Measurements from ENCODE around the gene LCT. TPM values are rescaled to one million over a fixed set of nuclear protein-coding genes. Genes with fewer than 3 reads are reported as not detected.

Gene LCT
- total RNA-seq, 2 donors from 2014 or later = 0.08 to 0.12 TPM

DNA sequence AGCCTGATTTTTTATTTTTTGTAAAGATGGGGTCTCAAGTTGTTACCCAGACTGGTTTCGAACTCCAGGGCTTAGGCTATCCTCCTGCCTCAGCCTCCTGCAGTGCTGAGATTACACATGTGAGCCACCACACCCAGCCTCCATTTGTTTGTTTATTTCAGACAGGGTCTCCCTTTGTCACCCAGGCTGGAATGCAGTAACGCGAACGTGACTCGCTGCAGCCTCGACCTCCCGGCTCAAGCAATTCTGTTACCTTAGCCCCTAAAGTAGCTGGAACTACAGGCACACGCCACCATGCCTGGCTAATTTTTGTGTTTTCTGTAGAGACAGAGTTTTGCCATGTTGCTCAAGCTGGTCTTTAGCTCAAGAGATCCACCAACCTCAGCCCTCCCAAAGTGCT lies 68.1 kb downstream of the LCT start:
- no peak overlapping the region for H3K27ac ChIP-seq
- H3K4me1 ChIP-seq = no peaks in the 10 kb centered on the region
- intact Hi-C loops (cut with DNase I) = no loop called here
- no peak for DNase-seq
- no peaks in the 10 kb centered on the region for H3K36me3 ChIP-seq
- no peaks in the 10 kb centered on the region for H3K9me3 ChIP-seq
- no peak overlapping the region for H3K4me3 ChIP-seq
- TF ChIP-seq, protein P1, sequence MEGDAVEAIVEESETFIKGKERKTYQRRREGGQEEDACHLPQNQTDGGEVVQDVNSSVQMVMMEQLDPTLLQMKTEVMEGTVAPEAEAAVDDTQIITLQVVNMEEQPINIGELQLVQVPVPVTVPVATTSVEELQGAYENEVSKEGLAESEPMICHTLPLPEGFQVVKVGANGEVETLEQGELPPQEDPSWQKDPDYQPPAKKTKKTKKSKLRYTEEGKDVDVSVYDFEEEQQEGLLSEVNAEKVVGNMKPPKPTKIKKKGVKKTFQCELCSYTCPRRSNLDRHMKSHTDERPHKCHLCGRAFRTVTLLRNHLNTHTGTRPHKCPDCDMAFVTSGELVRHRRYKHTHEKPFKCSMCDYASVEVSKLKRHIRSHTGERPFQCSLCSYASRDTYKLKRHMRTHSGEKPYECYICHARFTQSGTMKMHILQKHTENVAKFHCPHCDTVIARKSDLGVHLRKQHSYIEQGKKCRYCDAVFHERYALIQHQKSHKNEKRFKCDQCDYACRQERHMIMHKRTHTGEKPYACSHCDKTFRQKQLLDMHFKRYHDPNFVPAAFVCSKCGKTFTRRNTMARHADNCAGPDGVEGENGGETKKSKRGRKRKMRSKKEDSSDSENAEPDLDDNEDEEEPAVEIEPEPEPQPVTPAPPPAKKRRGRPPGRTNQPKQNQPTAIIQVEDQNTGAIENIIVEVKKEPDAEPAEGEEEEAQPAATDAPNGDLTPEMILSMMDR (IDR thresholded peaks at IDR 0.05) = no peak
- no peaks in the 10 kb centered on the region for H3K27me3 ChIP-seq
- no peak overlapping the region for H3K9ac ChIP-seq (ENCODE audit: low read depth in 2 of 2, low read length in 2 of 2)

DNA sequence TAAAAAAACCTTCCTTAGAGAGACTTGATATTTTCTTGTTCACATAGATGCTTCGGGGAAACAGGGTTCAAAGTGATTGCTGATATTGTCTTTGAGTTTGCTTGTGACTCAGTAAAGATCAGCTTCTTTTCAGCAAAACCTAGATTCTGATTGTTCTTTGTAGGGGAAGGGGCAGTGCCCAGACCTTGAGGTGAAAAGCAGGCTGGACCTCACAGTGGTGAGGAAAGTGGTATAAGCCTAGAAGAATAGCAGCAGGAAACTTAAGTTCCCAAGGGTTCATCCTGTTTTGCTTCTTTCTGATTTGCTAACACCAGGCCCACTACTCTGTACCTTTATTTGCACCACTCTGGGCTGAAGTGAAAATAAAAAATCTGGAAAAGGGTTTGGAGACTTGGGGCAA lies 74.5 kb downstream of the LCT start:
- no peak overlapping the region for H3K4me3 ChIP-seq
- no peaks in the 10 kb centered on the region for H3K9me3 ChIP-seq
- intact Hi-C loops (cut with DNase I) = no loop called here

DNA sequence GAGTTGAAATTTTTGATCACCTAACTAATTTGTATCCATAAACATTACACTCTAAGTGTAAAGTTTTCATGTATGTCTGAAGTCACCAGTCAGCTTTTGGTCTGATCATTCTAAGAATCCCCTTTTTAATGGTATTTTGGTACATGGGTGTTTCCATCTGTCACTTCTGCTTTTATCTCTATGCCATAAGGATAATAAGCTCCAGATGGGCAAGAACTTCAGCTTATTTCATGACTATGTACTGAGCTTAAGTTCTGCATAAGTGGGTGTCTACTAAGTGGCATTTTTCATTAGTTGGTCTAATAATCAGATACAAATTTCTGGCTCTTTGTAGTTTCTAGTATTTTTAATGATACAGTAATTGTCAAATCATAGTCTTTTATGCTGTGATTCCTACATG lies 75.0 kb downstream of the LCT start:
- no peak overlapping the region for H3K27ac ChIP-seq
- TF ChIP-seq, protein P1 (IDR thresholded peaks at IDR 0.05) = no peak
- no peak overlapping the region for H3K9ac ChIP-seq (ENCODE audit: low read depth in 2 of 2, low read length in 2 of 2)
- H3K27me3 ChIP-seq = no peaks in the 10 kb centered on the region
- no peak overlapping the region for H3K4me3 ChIP-seq
- intact Hi-C loops (cut with DNase I) = no loop called here
- no peaks in the 10 kb centered on the region for H3K9me3 ChIP-seq
- H3K4me1 ChIP-seq = no peaks in the 10 kb centered on the region
- peaks cover 14% of the 10 kb centered on the region for H3K36me3 ChIP-seq
- no peak for DNase-seq

More for the DNA sequence above, 74.5 kb downstream of the LCT start:
- no peak overlapping the region for H3K27ac ChIP-seq
- peaks cover 13% of the 10 kb centered on the region for H3K36me3 ChIP-seq
- H3K27me3 ChIP-seq = no peaks in the 10 kb centered on the region
- no peak for DNase-seq
- TF ChIP-seq, protein P1 (IDR thresholded peaks at IDR 0.05) = no peak
- H3K9ac ChIP-seq (ENCODE audit: low read depth in 2 of 2, low read length in 2 of 2) = no peak overlapping the region
- no peaks in the 10 kb centered on the region for H3K4me1 ChIP-seq

DNA sequence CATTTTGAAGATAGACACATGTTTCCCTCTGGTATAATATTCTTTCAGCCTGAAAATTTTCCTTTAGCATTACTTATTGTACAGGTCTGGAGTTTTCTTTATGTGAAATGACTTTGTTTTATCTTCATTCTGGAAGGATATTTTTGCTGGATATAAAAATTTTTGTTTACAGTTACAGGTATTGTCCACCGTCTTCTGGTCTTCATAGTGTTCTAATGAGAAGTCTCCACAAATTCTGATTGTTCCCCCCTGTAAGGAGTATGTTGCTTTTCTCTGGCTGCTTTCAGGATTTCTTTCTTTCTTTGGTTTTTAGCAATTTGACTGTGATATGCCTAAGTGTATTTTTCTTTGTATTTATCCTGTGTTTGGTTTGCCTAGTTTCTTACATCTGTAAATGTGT lies 80.3 kb downstream of the LCT start:
- H3K36me3 ChIP-seq = peaks cover 19% of the 10 kb centered on the region
- H3K27me3 ChIP-seq = no peaks in the 10 kb centered on the region
- H3K9ac ChIP-seq (ENCODE audit: low read depth in 2 of 2, low read length in 2 of 2) = no peak overlapping the region
- no peak overlapping the region for H3K27ac ChIP-seq
- DNase-seq = no peak
- TF ChIP-seq, protein P1 (IDR thresholded peaks at IDR 0.05) = no peak
- H3K4me1 ChIP-seq = no peaks in the 10 kb centered on the region
- intact Hi-C loops (cut with DNase I) = no loop called here
- no peaks in the 10 kb centered on the region for H3K9me3 ChIP-seq
- H3K4me3 ChIP-seq = no peak overlapping the region

DNA sequence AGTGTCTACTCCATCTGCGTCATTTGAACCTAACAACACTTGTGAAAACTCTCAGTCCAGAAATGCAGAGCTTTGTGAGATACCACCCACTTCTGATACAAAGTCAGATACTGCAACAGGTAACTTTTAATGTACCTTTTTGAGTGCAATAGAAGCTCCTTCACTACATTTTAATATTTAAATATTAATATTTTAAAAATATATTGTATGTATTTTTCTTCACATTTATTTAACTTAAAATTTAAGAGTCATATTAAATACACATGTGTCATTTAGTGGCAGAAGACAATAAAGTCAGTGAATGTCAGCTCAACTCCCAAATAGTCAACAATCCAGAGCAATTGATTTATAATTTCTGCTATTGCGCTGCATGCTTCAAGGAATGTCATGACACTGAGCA lies 81.4 kb downstream of the LCT start:
- DNase-seq = no peak
- intact Hi-C loops (cut with DNase I) = no loop called here
- Histone ChIP-seq H3K4me3 (no peak overlapping the region), H3K9me3 (no peaks in the 10 kb centered on the region), H3K4me1 (no peaks in the 10 kb centered on the region), H3K27me3 (no peaks in the 10 kb centered on the region), H3K36me3 (peaks cover 11% of the 10 kb centered on the region), H3K27ac (no peak overlapping the region), H3K9ac (ENCODE audit: low read depth in 2 of 2, low read length in 2 of 2) (no peak overlapping the region)
- TF ChIP-seq, protein P1 (IDR thresholded peaks at IDR 0.05) = no peak

DNA sequence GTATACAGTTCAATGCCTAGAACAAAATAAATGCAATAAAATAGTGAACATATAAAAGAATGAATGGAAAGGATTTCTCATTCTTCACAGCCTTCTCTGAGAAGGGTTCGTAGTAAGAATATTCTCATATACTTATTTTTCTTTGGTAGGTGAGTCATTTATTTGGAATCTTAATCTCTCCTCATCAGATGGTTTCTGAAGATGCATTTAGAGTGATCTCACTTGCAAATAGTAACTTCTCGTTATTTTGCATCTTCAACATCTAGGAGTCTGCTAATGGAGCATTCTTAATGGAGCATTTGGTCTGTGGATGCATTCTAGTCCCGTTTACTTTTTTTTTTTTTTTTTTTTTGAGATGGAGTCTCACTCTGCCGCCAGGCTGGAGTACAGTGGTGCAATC lies 91.4 kb downstream of the LCT start:
- intact Hi-C loops (cut with DNase I) = no loop called here
- no peak overlapping the region for H3K9ac ChIP-seq (ENCODE audit: low read depth in 2 of 2, low read length in 2 of 2)

More for the DNA sequence above, 91.4 kb downstream of the LCT start:
- Histone ChIP-seq H3K4me1 (no peaks in the 10 kb centered on the region), H3K36me3 (peaks cover 8% of the 10 kb centered on the region), H3K4me3 (no peak overlapping the region), H3K27me3 (no peaks in the 10 kb centered on the region), H3K9me3 (no peaks in the 10 kb centered on the region), H3K27ac (no peak overlapping the region)
- TF ChIP-seq, protein P1 (IDR thresholded peaks at IDR 0.05) = no peak
- no peak for DNase-seq

Data from colonic mucosa (tissue), 4 donors.